Caco-2 (cell line): Measurements from ENCODE around the gene FAH. TPM values are rescaled to one million over a fixed set of nuclear protein-coding genes. Genes with fewer than 3 reads are reported as not detected.

ENCODE experiments used
- BruUV-seq: library from RNA; stranded (reverse); fragments of 400-500 nt; replicated peaks from 2 replicates; lab custom pipeline; 2021; lab: Mats Ljungman, UMichigan
- CTCF ChIA-PET: fragments of 300-600 bp; sonication (Branson Sonifier 250); formaldehyde crosslinking; loops from one replicate; lab custom pipeline; 2022; ENCODE audit warnings: antibody characterized with exemption; lab: Charles Lee
- POLR2A ChIA-PET: fragments of 300-600 bp; sonication (Branson Sonifier 250); formaldehyde crosslinking; loops from one replicate; lab custom pipeline; 2022; ENCODE audit warnings: antibody characterized with exemption; lab: Charles Lee
- DNase-seq, 2 experiments: peaks; one replicate each; pipeline versions ENCODE4 v3.0.0 to v3.0.0-alpha.2; 2020 to 2022
- H3K27me3 ChIP-seq: replicated peaks from 2 replicates; pipeline ENCODE4 v1.6.0; 2011; ENCODE audit warnings: low read length; ENCODE audit not compliant: control insufficient read depth, insufficient read depth
- H3K36me3 ChIP-seq: 2 replicates; pipeline ENCODE4 v1.5.1; 2011; ENCODE audit warnings: low read length; ENCODE audit not compliant: control insufficient read depth, insufficient read depth
- H3K4me1 ChIP-seq: fragments of 250-450 bp; sonication (Bioruptor Pico); 2 replicates; pipeline ENCODE4 v1.5.1; 2020; ENCODE audit warnings: mild to moderate bottlenecking
- H3K4me3 ChIP-seq: 2 replicates; pipeline ENCODE4 v1.5.1; 2011; ENCODE audit warnings: low read depth, mild to moderate bottlenecking, control low read depth, low read length
- H3K9me3 ChIP-seq: fragments of 250-450 bp; sonication (Bioruptor Pico); 2 replicates; pipeline ENCODE4 v1.5.1; 2020; ENCODE audit warnings: mild to moderate bottlenecking, moderate library complexity
- H3K27ac Mint-ChIP-seq: one replicate; pipeline ENCODE4 v1.8.0; 2022; ENCODE audit warnings: mixed read lengths; ENCODE audit not compliant: unreplicated experiment
- H3K27me3 Mint-ChIP-seq: one replicate; pipeline ENCODE4 v1.8.0; 2022; ENCODE audit warnings: mixed read lengths; ENCODE audit not compliant: insufficient read depth, unreplicated experiment
- H3K36me3 Mint-ChIP-seq: one replicate; pipeline ENCODE4 v1.8.0; 2022; ENCODE audit warnings: mild to moderate bottlenecking, mixed read lengths; ENCODE audit not compliant: insufficient read depth, unreplicated experiment
- H3K4me1 Mint-ChIP-seq: one replicate; pipeline ENCODE4 v1.8.0; 2022; ENCODE audit warnings: low read depth, mixed read lengths; ENCODE audit not compliant: unreplicated experiment
- H3K4me3 Mint-ChIP-seq: one replicate; pipeline ENCODE4 v1.8.0; 2022; ENCODE audit warnings: mild to moderate bottlenecking, moderate library complexity, mixed read lengths; ENCODE audit not compliant: unreplicated experiment
- H3K9me3 Mint-ChIP-seq: one replicate; pipeline ENCODE4 v1.8.0; 2022; ENCODE audit warnings: mixed read lengths; ENCODE audit not compliant: unreplicated experiment
- intact Hi-C: fragments of 100-400 bp; cut with micrococcal nuclease; formaldehyde crosslinking; loops from one replicate; pipeline ENCODE4 v1.10.0; 2022; ENCODE audit not compliant: unreplicated experiment
- total RNA-seq: library from RNA; stranded (reverse); gene quantifications from 2 replicates; pipeline ENCODE4 v1.2.3, GENCODE V29; 2022
- TF ChIP-seq, protein P1 (sequence below), 2 experiments: fragments of 200-600 bp in 1 of 2; IDR thresholded peaks; 1 replicate in 1 of 2; 2 replicates in 1 of 2; pipeline versions ENCODE4 v1.5.1 to v1.8.0; 2011 to 2022; ENCODE audit warnings: antibody characterized with exemption in 1 of 2, control low read depth in 1 of 2, inconsistent platforms in 1 of 2, low read depth in 1 of 2, low read length in 1 of 2, mild to moderate bottlenecking in 1 of 2, moderate library complexity in 1 of 2; ENCODE audit not compliant: insufficient read depth in 1 of 2, severe bottlenecking in 1 of 2, unreplicated experiment in 1 of 2

The FAH gene
- total RNA-seq, 1 experiment from 2014 or later: 20.4 TPM

DNA sequence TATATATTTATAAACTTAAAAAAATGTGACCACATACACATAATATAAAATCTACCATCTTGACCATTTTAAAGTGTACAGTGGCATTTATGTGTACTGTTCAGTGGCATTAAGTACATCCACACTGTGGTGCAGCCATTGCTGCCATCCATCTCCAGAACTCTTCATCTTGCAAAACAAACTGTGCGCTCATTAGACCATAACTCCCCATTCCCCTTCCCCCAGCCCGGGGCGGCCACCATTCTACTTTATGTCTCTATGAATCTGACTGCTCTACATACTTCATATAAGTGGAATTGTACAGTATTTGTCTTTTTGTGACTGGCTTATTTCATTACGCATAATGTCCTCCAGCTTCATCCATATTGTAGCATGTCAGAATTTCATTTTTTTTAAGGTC lies 51.4 kb downstream of the FAH start:
- Mint-ChIP-seq H3K4me1 (peaks cover 22% of the 10 kb centered on the region), H3K27ac (no peak overlapping the region), H3K4me3 (no peak overlapping the region), H3K27me3 (peaks cover 2% of the 10 kb centered on the region), H3K36me3 (no peaks in the 10 kb centered on the region), H3K9me3 (no peaks in the 10 kb centered on the region)
- no TSS peak for BruUV-seq
- no peaks in the 10 kb centered on the region for H3K27me3 ChIP-seq
- ChIA-PET POLR2A (no interaction called here), CTCF (no interaction called here)
- intact Hi-C loops: no loop called here
- H3K4me1 ChIP-seq: peaks cover 17% of the 10 kb centered on the region
- TF ChIP-seq, protein P1, sequence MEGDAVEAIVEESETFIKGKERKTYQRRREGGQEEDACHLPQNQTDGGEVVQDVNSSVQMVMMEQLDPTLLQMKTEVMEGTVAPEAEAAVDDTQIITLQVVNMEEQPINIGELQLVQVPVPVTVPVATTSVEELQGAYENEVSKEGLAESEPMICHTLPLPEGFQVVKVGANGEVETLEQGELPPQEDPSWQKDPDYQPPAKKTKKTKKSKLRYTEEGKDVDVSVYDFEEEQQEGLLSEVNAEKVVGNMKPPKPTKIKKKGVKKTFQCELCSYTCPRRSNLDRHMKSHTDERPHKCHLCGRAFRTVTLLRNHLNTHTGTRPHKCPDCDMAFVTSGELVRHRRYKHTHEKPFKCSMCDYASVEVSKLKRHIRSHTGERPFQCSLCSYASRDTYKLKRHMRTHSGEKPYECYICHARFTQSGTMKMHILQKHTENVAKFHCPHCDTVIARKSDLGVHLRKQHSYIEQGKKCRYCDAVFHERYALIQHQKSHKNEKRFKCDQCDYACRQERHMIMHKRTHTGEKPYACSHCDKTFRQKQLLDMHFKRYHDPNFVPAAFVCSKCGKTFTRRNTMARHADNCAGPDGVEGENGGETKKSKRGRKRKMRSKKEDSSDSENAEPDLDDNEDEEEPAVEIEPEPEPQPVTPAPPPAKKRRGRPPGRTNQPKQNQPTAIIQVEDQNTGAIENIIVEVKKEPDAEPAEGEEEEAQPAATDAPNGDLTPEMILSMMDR (IDR thresholded peaks at IDR 0.05; ENCODE audit: insufficient read depth in 1 of 2, low read depth in 1 of 2, low read length in 1 of 2, severe bottlenecking in 1 of 2, unreplicated experiment in 1 of 2): no peak
- no peak for DNase-seq
- no peaks in the 10 kb centered on the region for H3K36me3 ChIP-seq
- H3K9me3 ChIP-seq: no peaks in the 10 kb centered on the region
- H3K4me3 ChIP-seq: no peak overlapping the region

DNA sequence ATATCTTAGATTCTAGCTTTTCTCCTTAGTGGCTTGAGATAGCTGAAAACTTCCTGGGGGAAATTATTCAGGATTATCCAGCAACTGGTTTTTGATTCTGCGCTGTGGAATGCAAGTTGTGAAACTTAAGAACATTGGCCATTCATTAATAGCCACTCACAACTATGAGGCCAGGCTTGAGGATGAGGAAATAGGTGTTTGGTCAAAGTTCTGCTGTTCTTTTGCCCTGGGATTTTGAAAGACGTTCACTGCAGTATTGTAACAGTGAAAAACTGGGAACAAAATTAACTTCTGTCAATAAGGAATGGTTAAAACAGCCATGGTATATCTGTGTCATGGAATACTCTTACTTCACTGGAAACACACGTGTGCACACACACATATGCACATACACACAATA lies 55.1 kb downstream of the FAH start:
- TF ChIP-seq, protein P1 (IDR thresholded peaks at IDR 0.05; ENCODE audit: insufficient read depth in 1 of 2, low read depth in 1 of 2, low read length in 1 of 2, severe bottlenecking in 1 of 2, unreplicated experiment in 1 of 2): no peak

DNA sequence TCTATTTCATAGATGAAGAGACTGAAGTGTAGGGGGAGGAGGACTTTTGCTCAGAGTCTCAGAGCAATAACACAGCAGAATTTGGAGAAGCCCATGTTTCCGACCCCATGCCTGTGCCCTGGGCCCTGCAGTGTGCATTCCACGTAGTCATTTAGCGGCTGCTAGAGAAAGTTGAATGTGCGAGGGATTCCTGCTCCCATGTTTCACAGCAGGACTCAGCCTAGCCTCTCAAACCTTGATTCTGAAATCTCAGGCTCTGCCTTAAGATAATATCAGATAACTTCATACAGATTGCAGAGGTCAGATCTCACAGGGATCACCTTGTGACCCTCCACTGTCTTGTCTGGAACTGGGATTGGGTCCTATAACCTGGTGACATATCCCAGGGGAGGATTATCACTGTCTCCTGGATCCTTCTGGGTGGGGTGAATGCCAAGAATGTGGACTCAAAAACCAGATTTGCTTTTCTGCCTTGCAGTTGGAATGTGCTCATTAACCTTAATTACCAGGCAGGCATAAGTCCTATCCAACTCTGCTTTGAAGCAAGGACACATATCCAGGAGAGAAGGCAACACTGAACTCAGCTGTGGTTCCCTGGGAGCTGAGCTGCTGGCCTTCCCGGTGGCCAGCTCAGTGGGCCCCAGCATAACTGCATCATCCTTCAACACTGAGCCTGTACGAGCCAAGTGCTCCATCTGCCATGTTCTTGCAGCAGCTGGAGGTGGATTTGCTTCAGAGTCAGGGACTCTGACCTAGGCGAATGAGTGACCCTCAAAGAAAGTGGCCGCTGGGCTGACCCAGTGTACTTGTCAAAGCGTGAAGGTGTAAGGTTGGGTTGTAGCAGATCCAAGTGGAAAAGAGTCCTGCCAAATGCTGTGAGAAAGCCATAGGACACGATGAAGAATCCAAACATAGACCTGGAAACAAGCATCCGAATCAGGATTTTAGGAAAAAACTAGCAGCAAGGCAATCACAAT lies 56.2 kb downstream of the FAH start:
- peaks cover 19% of the 10 kb centered on the region for H3K4me1 ChIP-seq
- BruUV-seq: no TSS peak
- no peak for DNase-seq
- intact Hi-C loops: no loop called here
- peaks cover 14% of the 10 kb centered on the region for H3K9me3 Mint-ChIP-seq
- ChIA-PET CTCF (no interaction called here), POLR2A (no interaction called here)
- no peak overlapping the region for H3K4me3 Mint-ChIP-seq
- H3K27me3 ChIP-seq: no peaks in the 10 kb centered on the region
- H3K9me3 ChIP-seq: no peaks in the 10 kb centered on the region; the same call in 1 of the 2 replicates
- H3K4me3 ChIP-seq: no peak overlapping the region
- TF ChIP-seq, protein P1 (IDR thresholded peaks at IDR 0.05; ENCODE audit: insufficient read depth in 1 of 2, low read depth in 1 of 2, low read length in 1 of 2, severe bottlenecking in 1 of 2, unreplicated experiment in 1 of 2): no peak
- peak overlapping the region; percentile 14 for H3K27ac Mint-ChIP-seq
- peaks cover 5% of the 10 kb centered on the region for H3K36me3 Mint-ChIP-seq
- peaks cover 22% of the 10 kb centered on the region for H3K4me1 Mint-ChIP-seq
- peaks cover 5% of the 10 kb centered on the region for H3K27me3 Mint-ChIP-seq
- H3K36me3 ChIP-seq: no peaks in the 10 kb centered on the region

More for the DNA sequence above, 55.1 kb downstream of the FAH start:
- peaks cover 22% of the 10 kb centered on the region for H3K4me1 Mint-ChIP-seq
- peaks cover 5% of the 10 kb centered on the region for H3K36me3 Mint-ChIP-seq
- Histone ChIP-seq H3K9me3 (no peaks in the 10 kb centered on the region), H3K36me3 (no peaks in the 10 kb centered on the region), H3K4me1 (peaks cover 19% of the 10 kb centered on the region), H3K27me3 (no peaks in the 10 kb centered on the region), H3K4me3 (no peak overlapping the region)
- ChIA-PET CTCF (no interaction called here), POLR2A (no interaction called here)
- no peak overlapping the region for H3K27ac Mint-ChIP-seq
- no peak overlapping the region for H3K4me3 Mint-ChIP-seq
- intact Hi-C loops: no loop called here
- peak in 1 of 2 experiments; percentile 29 for DNase-seq
- BruUV-seq: no TSS peak
- H3K9me3 Mint-ChIP-seq: peaks cover 3% of the 10 kb centered on the region
- H3K27me3 Mint-ChIP-seq: peaks cover 2% of the 10 kb centered on the region
